Cortex of kidney (tissue), 1 donor: Measurements from ENCODE around the gene AMIGO3.
"Not testable (repeated sequence)": the region's sequence is repeated elsewhere in the genome, so short reads cannot be mapped to it uniquely, and the experiment has no call there.

ENCODE experiments used
- DNase-seq: peaks from one replicate; lab custom pipeline; 2025; lab: John Stamatoyannopoulos, UW

The AMIGO3 gene

GRCh38 chr3:49709852-49710251 lies 9.6 kb downstream of the AMIGO3 start:
- no peak for DNase-seq

- no peak for DNase-seq
Measured at GRCh38 chr3:49707113-49707480, 12.4 kb downstream of the AMIGO3 start.

GRCh38 chr3:49706456-49707112 lies 12.9 kb downstream of the AMIGO3 start:
- DNase-seq = no peak

- no peak for DNase-seq
Measured at GRCh38 chr3:49705390-49705960, 14.0 kb downstream of the AMIGO3 start.

- DNase-seq = no peak
Measured at GRCh38 chr3:49704629-49705028, 14.9 kb downstream of the AMIGO3 start.

- DNase-seq = no peak
Measured at GRCh38 chr3:49703956-49704355, 15.5 kb downstream of the AMIGO3 start.

- no peak for DNase-seq
Measured at GRCh38 chr3:49703443-49703927, 16.0 kb downstream of the AMIGO3 start.

- DNase-seq = no peak
Measured at GRCh38 chr3:49702672-49703071, 16.8 kb downstream of the AMIGO3 start.

- no peak for DNase-seq
Measured at GRCh38 chr3:49701388-49702077, 18.0 kb downstream of the AMIGO3 start.

GRCh38 chr3:49700453-49701128 lies 18.9 kb downstream of the AMIGO3 start:
- no peak for DNase-seq

GRCh38 chr3:49700014-49700413 lies 19.5 kb downstream of the AMIGO3 start:
- DNase-seq = no peak

GRCh38 chr3:49699281-49699979 lies 20.1 kb downstream of the AMIGO3 start:
- DNase-seq = no peak

GRCh38 chr3:49695350-49696015 lies 24.0 kb downstream of the AMIGO3 start:
- not testable (repeated sequence) for DNase-seq

- DNase-seq = not testable (repeated sequence)
Measured at GRCh38 chr3:49694409-49695070, 24.9 kb downstream of the AMIGO3 start.

- DNase-seq = not testable (repeated sequence)
Measured at GRCh38 chr3:49691481-49691880, 28.0 kb downstream of the AMIGO3 start.

- not testable (repeated sequence) for DNase-seq
Measured at GRCh38 chr3:49690856-49691255, 28.6 kb downstream of the AMIGO3 start.

GRCh38 chr3:49689908-49690624 lies 29.4 kb downstream of the AMIGO3 start:
- not testable (repeated sequence) for DNase-seq

- DNase-seq = no peak
Measured at GRCh38 chr3:49689046-49689907, 30.2 kb downstream of the AMIGO3 start, which contains the start of the genes MST1 and RNF123. Gene MST1, minus strand, starts transcription at chr3:49689474. Its CDS starts 783 bp downstream, at chr3:49688691. Gene RNF123, plus strand, starts transcription at chr3:49689557. Its CDS starts 1,609 bp downstream, at chr3:49691166.
